ENCODE results near the gene GABRB1. TPM values are rescaled to one million over a fixed set of nuclear protein-coding genes. Genes with fewer than 3 reads are reported as not detected.

Gene GABRB1
- total and polyA plus RNA-seq, 2 experiments from 2014 or later, result 0.26 to 0.97 TPM

GRCh38 chr4:47160095-47160494 is 128.7 kb downstream of the GABRB1 start:
- no peaks in the 10 kb centered on the region for H3K4me1 Mint-ChIP-seq
- Histone ChIP-seq H4K20me1 (replicated peaks; ENCODE audit: insufficient read depth) (no peaks in the 10 kb centered on the region), H3K79me2 (replicated peaks; ENCODE audit: insufficient read depth) (no peaks in the 10 kb centered on the region), H2AFZ (no peak overlapping the region), H3F3A (replicated peaks; ENCODE audit: low read depth) (no peaks in the 10 kb centered on the region), H3K36me3 (ENCODE audit: insufficient read depth) (no peaks in the 10 kb centered on the region), H3K4me1 (ENCODE audit: insufficient read depth) (no peaks in the 10 kb centered on the region), H3K27ac (ENCODE audit: low read depth) (no peak overlapping the region), H3K27me3 (ENCODE audit: insufficient read depth) (no peaks in the 10 kb centered on the region), H3K4me2 (no peak overlapping the region), H3K4me3 (no peak overlapping the region), H3K9me2 (ENCODE audit: insufficient read depth) (peaks cover 8% of the 10 kb centered on the region)
- H3K9me3 Mint-ChIP-seq, result no peaks in the 10 kb centered on the region
- no peak for DNase-seq (ENCODE audit: low spot score)
- H3K27me3 Mint-ChIP-seq (ENCODE audit: insufficient read depth, low read depth, poor library complexity), result no peaks in the 10 kb centered on the region
- H3K36me3 Mint-ChIP-seq (ENCODE audit: low read depth), result no peaks in the 10 kb centered on the region
- no peak overlapping the region for H3K27ac Mint-ChIP-seq
- H3K4me3 Mint-ChIP-seq, result no peak overlapping the region
- TF ChIP-seq, protein P1, sequence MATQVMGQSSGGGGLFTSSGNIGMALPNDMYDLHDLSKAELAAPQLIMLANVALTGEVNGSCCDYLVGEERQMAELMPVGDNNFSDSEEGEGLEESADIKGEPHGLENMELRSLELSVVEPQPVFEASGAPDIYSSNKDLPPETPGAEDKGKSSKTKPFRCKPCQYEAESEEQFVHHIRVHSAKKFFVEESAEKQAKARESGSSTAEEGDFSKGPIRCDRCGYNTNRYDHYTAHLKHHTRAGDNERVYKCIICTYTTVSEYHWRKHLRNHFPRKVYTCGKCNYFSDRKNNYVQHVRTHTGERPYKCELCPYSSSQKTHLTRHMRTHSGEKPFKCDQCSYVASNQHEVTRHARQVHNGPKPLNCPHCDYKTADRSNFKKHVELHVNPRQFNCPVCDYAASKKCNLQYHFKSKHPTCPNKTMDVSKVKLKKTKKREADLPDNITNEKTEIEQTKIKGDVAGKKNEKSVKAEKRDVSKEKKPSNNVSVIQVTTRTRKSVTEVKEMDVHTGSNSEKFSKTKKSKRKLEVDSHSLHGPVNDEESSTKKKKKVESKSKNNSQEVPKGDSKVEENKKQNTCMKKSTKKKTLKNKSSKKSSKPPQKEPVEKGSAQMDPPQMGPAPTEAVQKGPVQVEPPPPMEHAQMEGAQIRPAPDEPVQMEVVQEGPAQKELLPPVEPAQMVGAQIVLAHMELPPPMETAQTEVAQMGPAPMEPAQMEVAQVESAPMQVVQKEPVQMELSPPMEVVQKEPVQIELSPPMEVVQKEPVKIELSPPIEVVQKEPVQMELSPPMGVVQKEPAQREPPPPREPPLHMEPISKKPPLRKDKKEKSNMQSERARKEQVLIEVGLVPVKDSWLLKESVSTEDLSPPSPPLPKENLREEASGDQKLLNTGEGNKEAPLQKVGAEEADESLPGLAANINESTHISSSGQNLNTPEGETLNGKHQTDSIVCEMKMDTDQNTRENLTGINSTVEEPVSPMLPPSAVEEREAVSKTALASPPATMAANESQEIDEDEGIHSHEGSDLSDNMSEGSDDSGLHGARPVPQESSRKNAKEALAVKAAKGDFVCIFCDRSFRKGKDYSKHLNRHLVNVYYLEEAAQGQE (IDR thresholded peaks at IDR 0.05; ENCODE audit: unreplicated experiment), result no peak
- TF ChIP-seq CTCF (conservative IDR thresholded peaks at IDR 0.05; ENCODE audit: low read depth in 2 of 2), result no peak
- ATAC-seq, result no peak

- ATAC-seq, result no peak
- H3K9me2 ChIP-seq (ENCODE audit: insufficient read depth), result peaks cover 12% of the 10 kb centered on the region
- no peak for DNase-seq (ENCODE audit: low spot score)
- Mint-ChIP-seq H3K4me3 (no peak overlapping the region), H3K27ac (no peak overlapping the region), H3K4me1 (no peaks in the 10 kb centered on the region; the same call in 2 of the 3 replicates), H3K27me3 (ENCODE audit: insufficient read depth, low read depth, poor library complexity) (no peaks in the 10 kb centered on the region), H3K9me3 (no peaks in the 10 kb centered on the region), H3K36me3 (ENCODE audit: low read depth) (no peaks in the 10 kb centered on the region)
- no peak overlapping the region for H3K27ac ChIP-seq (ENCODE audit: low read depth)
- no peak overlapping the region for H2AFZ ChIP-seq
- H3F3A ChIP-seq (replicated peaks; ENCODE audit: low read depth), result no peaks in the 10 kb centered on the region
- no peaks in the 10 kb centered on the region for H3K36me3 ChIP-seq (ENCODE audit: insufficient read depth)
- H4K20me1 ChIP-seq (replicated peaks; ENCODE audit: insufficient read depth), result no peaks in the 10 kb centered on the region
- no peaks in the 10 kb centered on the region for H3K79me2 ChIP-seq (replicated peaks; ENCODE audit: insufficient read depth)
- H3K4me3 ChIP-seq, result no peak overlapping the region
- no peaks in the 10 kb centered on the region for H3K27me3 ChIP-seq (ENCODE audit: insufficient read depth)
- H3K4me2 ChIP-seq, result no peak overlapping the region
- no peaks in the 10 kb centered on the region for H3K4me1 ChIP-seq (ENCODE audit: insufficient read depth)
- TF ChIP-seq ZNF331 (CRISPR knock-in tag; IDR thresholded peaks at IDR 0.05; ENCODE audit: low read depth) (no peak), STAT1 (IDR thresholded peaks at IDR 0.05; ENCODE audit: unreplicated experiment) (no peak), ZNF114 (CRISPR knock-in tag; IDR thresholded peaks at IDR 0.05) (no peak), JUNB (IDR thresholded peaks at IDR 0.05; ENCODE audit: unreplicated experiment) (no peak), EZH2phosphoT487 (IDR thresholded peaks at IDR 0.05; ENCODE audit: unreplicated experiment) (no peak), NANOG (IDR thresholded peaks at IDR 0.05; ENCODE audit: borderline replicate concordance) (no peak), ETS1 (IDR thresholded peaks at IDR 0.05) (no peak), CTCF (conservative IDR thresholded peaks at IDR 0.05; ENCODE audit: low read depth in 2 of 2) (no peak), CREB1 (CRISPR knock-in tag; IDR thresholded peaks at IDR 0.05; ENCODE audit: low read depth) (no peak)
- TF ChIP-seq, protein P1 (IDR thresholded peaks at IDR 0.05; ENCODE audit: unreplicated experiment), result no peak
These were observed 136.0 kb downstream of the GABRB1 start for GRCh38 chr4:47167081-47168035.

Measured in GM23338 (cell line).